Glutamatergic neuron (in vitro differentiated cells): Measurements from ENCODE around the gene LSMEM2. TPM values are rescaled to one million over a fixed set of nuclear protein-coding genes. Genes with fewer than 3 reads are reported as not detected.
A peak's percentile ranks its signal among the peaks of the same experiment; 100 is the strongest.

Experiments used
- DNase-seq: peaks from one replicate; pipeline ENCODE4 v3.0.0; 2022
- H3K27ac Mint-ChIP-seq: one replicate; pipeline ENCODE4 v1.8.0; 2020; ENCODE audit warnings: mild to moderate bottlenecking, mixed read lengths, inconsistent platforms; ENCODE audit not compliant: unreplicated experiment
- H3K27me3 Mint-ChIP-seq: one replicate; pipeline ENCODE4 v1.8.0; 2020; ENCODE audit warnings: mild to moderate bottlenecking, moderate library complexity, mixed read lengths, inconsistent platforms; ENCODE audit not compliant: unreplicated experiment
- H3K36me3 Mint-ChIP-seq: one replicate; pipeline ENCODE4 v1.8.0; 2020; ENCODE audit warnings: mild to moderate bottlenecking, mixed read lengths, inconsistent platforms; ENCODE audit not compliant: unreplicated experiment
- H3K4me1 Mint-ChIP-seq: one replicate; pipeline ENCODE4 v1.8.0; 2020; ENCODE audit warnings: mild to moderate bottlenecking, low read depth, mixed read lengths, inconsistent platforms; ENCODE audit not compliant: unreplicated experiment
- H3K4me3 Mint-ChIP-seq: one replicate; pipeline ENCODE4 v1.8.0; 2020; ENCODE audit warnings: mild to moderate bottlenecking, mixed read lengths, inconsistent platforms; ENCODE audit not compliant: unreplicated experiment
- H3K9me3 Mint-ChIP-seq: one replicate; pipeline ENCODE4 v1.8.0; 2020; ENCODE audit warnings: mild to moderate bottlenecking, moderate library complexity, mixed read lengths, inconsistent platforms; ENCODE audit not compliant: unreplicated experiment
- total RNA-seq: library from RNA; stranded (reverse); fragmentation: NEBNext Ultra II Directional; extraction: Animal tissue kit (Norgen Biotek cat#: 25700); gene quantifications from one replicate; pipeline ENCODE4 v1.2.1, GENCODE V29; 2021; ENCODE audit not compliant: unreplicated experiment
- TF ChIP-seq, protein P1 (sequence below): fragments of 200-600 bp; sonication (generic); IDR thresholded peaks from one replicate; pipeline ENCODE4 v1.5.0; 2021; ENCODE audit not compliant: partially characterized antibody, unreplicated experiment

LSMEM2 gene
- total RNA-seq, 1 donor from 2014 or later, result not detected

DNA sequence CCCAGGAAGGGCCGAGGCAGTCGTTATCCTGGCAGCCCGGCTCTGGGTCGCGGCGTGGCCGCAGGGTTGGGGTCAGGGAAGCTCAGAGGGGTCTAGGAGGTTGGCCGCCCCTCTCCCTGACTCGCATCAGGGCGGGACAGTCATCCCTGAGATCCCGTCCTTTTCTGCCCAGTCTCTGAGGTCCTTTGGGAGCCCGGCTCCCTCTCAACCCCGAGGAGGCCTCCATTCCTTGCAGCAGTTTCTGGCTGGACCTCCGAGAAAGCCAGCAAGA is 43.2 kb downstream of the LSMEM2 start:
- DNase-seq, result no peak
- peak overlapping the region; percentile 34 for H3K4me3 Mint-ChIP-seq
- no peaks in the 10 kb centered on the region for H3K36me3 Mint-ChIP-seq
- peaks cover 6% of the 10 kb centered on the region for H3K9me3 Mint-ChIP-seq
- H3K27me3 Mint-ChIP-seq, result peaks cover 8% of the 10 kb centered on the region
- TF ChIP-seq, protein P1, sequence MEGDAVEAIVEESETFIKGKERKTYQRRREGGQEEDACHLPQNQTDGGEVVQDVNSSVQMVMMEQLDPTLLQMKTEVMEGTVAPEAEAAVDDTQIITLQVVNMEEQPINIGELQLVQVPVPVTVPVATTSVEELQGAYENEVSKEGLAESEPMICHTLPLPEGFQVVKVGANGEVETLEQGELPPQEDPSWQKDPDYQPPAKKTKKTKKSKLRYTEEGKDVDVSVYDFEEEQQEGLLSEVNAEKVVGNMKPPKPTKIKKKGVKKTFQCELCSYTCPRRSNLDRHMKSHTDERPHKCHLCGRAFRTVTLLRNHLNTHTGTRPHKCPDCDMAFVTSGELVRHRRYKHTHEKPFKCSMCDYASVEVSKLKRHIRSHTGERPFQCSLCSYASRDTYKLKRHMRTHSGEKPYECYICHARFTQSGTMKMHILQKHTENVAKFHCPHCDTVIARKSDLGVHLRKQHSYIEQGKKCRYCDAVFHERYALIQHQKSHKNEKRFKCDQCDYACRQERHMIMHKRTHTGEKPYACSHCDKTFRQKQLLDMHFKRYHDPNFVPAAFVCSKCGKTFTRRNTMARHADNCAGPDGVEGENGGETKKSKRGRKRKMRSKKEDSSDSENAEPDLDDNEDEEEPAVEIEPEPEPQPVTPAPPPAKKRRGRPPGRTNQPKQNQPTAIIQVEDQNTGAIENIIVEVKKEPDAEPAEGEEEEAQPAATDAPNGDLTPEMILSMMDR, result no peak
- H3K27ac Mint-ChIP-seq, result peak overlapping the region; percentile 95
- peaks cover 16% of the 10 kb centered on the region for H3K4me1 Mint-ChIP-seq

DNA sequence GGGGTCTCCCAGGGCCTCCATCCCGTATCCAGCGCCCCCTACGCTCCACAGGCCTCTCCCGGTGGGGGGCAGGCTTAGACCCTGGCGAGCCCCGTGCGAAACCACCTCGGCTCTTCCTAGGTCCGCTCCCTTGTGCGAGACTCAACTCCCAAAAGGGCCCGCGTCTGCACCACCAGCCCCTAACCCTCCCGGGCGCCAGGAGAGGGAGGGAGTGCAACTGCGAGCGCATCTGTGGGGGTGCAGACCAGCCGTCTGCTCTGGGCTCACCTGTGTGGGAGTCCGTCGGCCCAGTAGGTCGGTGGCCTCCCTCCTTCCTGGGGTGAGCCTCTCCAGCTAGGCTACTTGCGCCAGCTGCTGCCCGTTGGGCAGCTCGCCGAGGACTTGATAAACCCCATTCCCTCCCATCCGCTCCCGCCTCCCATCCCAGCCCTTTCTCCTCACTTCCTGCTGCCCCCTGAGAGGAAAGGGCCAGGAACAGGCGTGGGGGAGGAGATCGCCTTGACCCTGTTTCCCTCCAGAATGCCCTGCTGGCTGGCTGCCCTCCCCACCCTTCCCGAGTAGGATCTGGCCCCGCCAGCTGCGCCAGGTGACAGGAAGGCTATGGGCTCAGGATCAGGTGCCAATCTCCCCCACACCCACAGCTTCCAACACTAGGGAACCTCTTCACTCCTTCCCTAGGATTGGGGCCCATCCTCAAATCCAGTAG is 43.7 kb downstream of the LSMEM2 start, which contains the start of gene HYAL2:
TSS of gene HYAL2 (minus strand) at position 360 of the 706 bp plus-strand sequence. CDS start 2,256 bp downstream, outside the sequence.
- peaks cover 8% of the 10 kb centered on the region for H3K27me3 Mint-ChIP-seq
- no peak for DNase-seq

DNA sequence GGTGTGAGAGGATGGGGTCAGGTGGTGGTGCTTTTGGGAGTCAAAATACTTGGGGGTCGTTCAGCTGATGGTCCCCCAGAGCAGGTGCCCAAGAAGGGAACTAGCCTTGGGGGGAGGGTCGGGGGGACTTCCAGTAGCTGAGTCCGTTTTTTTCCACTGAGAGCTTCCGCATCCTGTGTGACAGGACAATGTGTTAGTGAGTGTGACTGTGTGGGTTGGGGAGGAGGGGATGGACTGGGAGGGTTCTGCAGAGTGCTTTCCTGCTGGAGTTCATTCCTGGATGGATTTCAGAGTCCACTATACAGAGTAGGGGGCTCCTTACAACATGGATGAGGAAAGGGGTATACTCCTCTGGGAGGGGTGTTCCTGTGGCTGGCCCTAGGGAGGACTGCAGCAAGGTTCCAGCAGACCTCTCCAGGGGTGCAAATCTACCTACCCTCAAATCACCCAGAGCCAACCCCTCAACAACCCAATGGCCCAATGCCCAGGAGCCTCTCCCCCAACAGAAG is 44.3 kb downstream of the LSMEM2 start:
- peaks cover 8% of the 10 kb centered on the region for H3K27me3 Mint-ChIP-seq
- no peaks in the 10 kb centered on the region for H3K36me3 Mint-ChIP-seq
- H3K4me1 Mint-ChIP-seq, result peaks cover 18% of the 10 kb centered on the region
- H3K4me3 Mint-ChIP-seq, result peak overlapping the region; percentile 38
- H3K27ac Mint-ChIP-seq, result no peak overlapping the region
- H3K9me3 Mint-ChIP-seq, result peaks cover 6% of the 10 kb centered on the region
- TF ChIP-seq, protein P1, result no peak
- DNase-seq, result no peak

More for the DNA sequence above, 43.7 kb downstream of the LSMEM2 start, which contains the start of gene HYAL2:
- Mint-ChIP-seq H3K4me3 (peak within 1 kb of the TSS; percentile 82), H3K9me3 (peaks cover 6% of the 10 kb centered on the region), H3K36me3 (no peaks in the 10 kb centered on the region), H3K27ac (peak within 1 kb of the TSS; percentile 95), H3K4me1 (peaks cover 18% of the 10 kb centered on the region)
- TF ChIP-seq, protein P1, result no peak

DNA sequence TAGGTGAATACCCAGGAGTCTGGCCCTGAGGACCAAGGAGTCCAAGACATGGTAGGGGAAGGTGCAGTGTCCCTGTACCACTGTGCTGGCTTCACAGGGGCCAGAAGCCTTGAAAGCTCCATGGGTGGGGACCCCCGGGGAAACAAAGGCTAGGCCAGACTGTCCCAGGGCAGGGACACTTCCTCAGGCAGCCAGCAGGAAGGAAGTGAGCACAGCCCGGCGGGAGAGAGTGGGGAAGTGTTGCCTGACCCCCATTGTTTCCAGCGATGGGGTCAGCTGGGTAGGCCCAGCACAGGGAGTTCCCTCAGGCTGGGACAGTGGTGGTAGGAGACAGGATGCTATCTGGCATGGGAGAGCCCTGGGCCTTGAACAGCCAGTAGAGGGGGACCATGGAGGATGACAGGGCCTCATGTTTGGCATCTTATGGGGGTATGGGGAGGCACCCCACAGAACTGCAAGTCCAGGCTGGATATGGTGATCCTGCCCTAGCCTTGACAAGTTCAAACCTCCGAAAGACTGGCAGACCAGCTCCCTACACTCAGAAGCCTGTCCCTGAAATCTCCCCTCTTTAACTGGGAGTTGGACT is 44.8 kb downstream of the LSMEM2 start:
- Mint-ChIP-seq H3K4me3 (no peak overlapping the region), H3K36me3 (no peaks in the 10 kb centered on the region), H3K27me3 (peaks cover 8% of the 10 kb centered on the region), H3K27ac (no peak overlapping the region), H3K4me1 (peaks cover 17% of the 10 kb centered on the region), H3K9me3 (peaks cover 6% of the 10 kb centered on the region)
- TF ChIP-seq, protein P1, result no peak
- DNase-seq, result no peak
